IPS-18a (cell line): ENCODE measurements around the gene PTCD2.

Source experiments
- H3K27ac ChIP-seq: one replicate; pipeline ENCODE4 v1.5.1; 2013; ENCODE audit warnings: low read length
- H3K27me3 ChIP-seq: one replicate; pipeline ENCODE4 v1.6.1; 2013; ENCODE audit warnings: mild to moderate bottlenecking, low read length; ENCODE audit not compliant: control insufficient read depth, insufficient read depth
- H3K36me3 ChIP-seq: one replicate; pipeline ENCODE4 v1.6.1; 2013; ENCODE audit warnings: low read depth, low read length; ENCODE audit not compliant: control insufficient read depth
- H3K4me1 ChIP-seq: one replicate; pipeline ENCODE4 v1.6.1; 2013; ENCODE audit warnings: low read depth, low read length; ENCODE audit not compliant: control insufficient read depth
- H3K4me3 ChIP-seq: one replicate; pipeline ENCODE4 v1.5.1; 2013; ENCODE audit warnings: low read length
- H3K9ac ChIP-seq: one replicate; pipeline ENCODE4 v1.6.1; 2013; ENCODE audit warnings: mild to moderate bottlenecking, low read length, moderate library complexity
- H3K9me3 ChIP-seq: one replicate; pipeline ENCODE4 v1.6.1; 2013; ENCODE audit warnings: low read depth, low read length; ENCODE audit not compliant: control insufficient read depth

PTCD2 gene

DNA sequence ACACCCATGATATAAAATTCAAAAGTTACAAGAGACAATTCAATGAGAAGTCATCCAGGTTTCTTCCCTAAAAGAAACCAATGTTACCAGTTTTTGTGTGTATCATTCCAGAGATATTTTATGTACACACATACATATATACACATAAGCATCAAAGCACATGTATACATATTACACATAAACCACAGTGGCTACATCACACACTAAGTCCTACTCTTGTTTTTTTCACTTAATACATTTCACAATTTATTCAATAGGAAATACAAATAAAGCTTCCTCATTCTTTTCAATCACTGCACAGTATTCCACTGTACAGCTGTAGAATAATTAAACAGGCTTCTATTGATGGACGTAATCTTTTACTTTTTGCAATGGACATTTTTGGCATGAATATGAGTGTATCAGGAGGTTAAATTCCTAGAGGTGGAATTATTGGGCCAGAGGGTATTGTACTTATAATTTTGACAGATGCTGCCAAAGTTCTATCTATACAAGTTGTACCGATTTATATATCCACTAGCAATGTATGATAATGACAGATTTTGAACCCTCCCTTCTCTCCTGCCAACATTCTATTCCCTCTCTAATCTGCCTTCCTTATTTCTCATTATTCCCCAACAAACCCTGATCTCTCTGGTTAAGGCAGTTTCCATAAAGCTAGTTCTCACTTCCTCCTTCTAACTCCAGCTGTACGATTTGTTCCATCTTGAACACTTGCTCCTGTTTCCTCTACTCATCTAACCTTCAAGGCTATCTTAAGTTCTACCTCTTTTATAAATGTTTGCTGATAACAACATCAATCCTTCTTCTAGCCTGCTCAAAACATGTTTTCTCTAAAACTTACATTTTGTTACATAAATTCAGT, 35.4 kb upstream of the PTCD2 start:
- no peak overlapping the region for H3K27ac ChIP-seq

GRCh38 chr5:72285424-72285821, 34.8 kb upstream of the PTCD2 start:
- Histone ChIP-seq H3K36me3 (peaks cover 25% of the 10 kb centered on the region), H3K4me1 (no peaks in the 10 kb centered on the region), H3K4me3 (no peak overlapping the region), H3K9me3 (no peaks in the 10 kb centered on the region), H3K9ac (no peak overlapping the region), H3K27me3 (no peaks in the 10 kb centered on the region), H3K27ac (no peak overlapping the region)

More for the DNA sequence above, 35.4 kb upstream of the PTCD2 start:
- Histone ChIP-seq H3K4me1 (no peaks in the 10 kb centered on the region), H3K36me3 (peaks cover 20% of the 10 kb centered on the region), H3K4me3 (no peak overlapping the region), H3K9ac (no peak overlapping the region), H3K9me3 (no peaks in the 10 kb centered on the region), H3K27me3 (no peaks in the 10 kb centered on the region)

- no peak overlapping the region for H3K27ac ChIP-seq
- H3K4me3 ChIP-seq: no peak overlapping the region
- no peak overlapping the region for H3K9ac ChIP-seq
- H3K27me3 ChIP-seq: no peaks in the 10 kb centered on the region
- H3K4me1 ChIP-seq: no peaks in the 10 kb centered on the region
- no peaks in the 10 kb centered on the region for H3K9me3 ChIP-seq
- H3K36me3 ChIP-seq: peaks cover 30% of the 10 kb centered on the region
Measured at GRCh38 chr5:72286798-72287197, 33.4 kb upstream of the PTCD2 start.

DNA sequence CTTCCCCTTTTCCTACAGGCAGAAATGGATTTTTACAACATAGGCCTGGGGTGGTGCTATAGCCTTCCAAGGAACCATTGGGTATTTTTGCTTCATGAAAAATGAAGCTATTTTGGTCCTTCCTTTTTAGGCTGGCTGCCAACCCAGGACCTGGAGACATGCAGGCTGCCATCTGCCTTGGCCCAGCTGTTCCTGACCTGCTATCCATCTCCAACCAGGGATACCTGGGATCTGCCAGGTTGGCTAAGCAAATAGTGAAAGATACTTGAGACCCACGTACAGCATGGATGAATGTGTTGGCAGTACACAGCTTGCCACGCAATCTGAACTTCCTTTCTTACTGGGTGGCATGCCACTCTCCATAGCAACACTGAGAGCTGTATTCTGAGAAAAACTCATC, 31.2 kb upstream of the PTCD2 start:
- peaks cover 30% of the 10 kb centered on the region for H3K36me3 ChIP-seq
- no peaks in the 10 kb centered on the region for H3K4me1 ChIP-seq
- H3K27me3 ChIP-seq: no peaks in the 10 kb centered on the region
- H3K9ac ChIP-seq: no peak overlapping the region
- no peak overlapping the region for H3K4me3 ChIP-seq
- H3K27ac ChIP-seq: no peak overlapping the region
- H3K9me3 ChIP-seq: no peaks in the 10 kb centered on the region

DNA sequence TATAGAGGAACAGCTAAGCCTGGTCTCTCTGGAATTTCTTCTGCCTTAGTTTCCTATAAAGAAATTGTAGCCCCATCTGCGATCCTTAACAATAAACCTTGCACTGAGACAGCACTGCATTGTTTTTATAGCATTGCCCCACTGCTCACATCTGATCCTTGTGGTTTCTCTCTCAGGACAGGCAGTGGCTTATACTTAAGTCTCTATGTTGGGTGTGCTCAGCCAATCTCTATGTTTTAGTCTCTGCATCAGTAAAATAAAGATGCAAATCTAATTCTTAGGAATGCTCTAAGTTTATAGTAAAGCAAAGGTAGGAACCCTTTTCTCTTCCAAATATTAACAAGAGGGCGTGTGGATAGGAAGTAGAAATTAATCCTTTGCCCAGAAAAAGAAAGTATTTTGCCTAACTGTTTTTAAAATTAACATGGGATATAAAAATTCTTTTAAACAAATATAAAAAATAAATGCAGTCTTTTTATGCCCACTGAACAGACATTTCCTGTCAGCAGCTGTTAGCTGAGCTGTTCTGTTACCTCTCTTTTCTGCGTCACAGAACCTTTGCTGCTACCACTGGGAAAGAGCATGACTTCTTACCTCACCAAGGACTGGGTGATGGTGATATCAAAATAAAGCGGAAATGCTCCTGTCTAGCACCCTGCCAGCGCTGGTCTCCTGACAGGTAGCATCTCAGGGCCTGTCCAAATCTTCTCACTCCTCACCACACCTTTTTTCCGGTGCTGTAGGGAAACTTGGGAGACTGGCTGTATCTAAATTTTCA, 29.6 kb upstream of the PTCD2 start:
- H3K27ac ChIP-seq: no peak overlapping the region
- H3K36me3 ChIP-seq: peaks cover 40% of the 10 kb centered on the region
- no peaks in the 10 kb centered on the region for H3K9me3 ChIP-seq
- no peak overlapping the region for H3K4me3 ChIP-seq
- no peaks in the 10 kb centered on the region for H3K27me3 ChIP-seq
- H3K4me1 ChIP-seq: no peaks in the 10 kb centered on the region
- H3K9ac ChIP-seq: no peak overlapping the region

DNA sequence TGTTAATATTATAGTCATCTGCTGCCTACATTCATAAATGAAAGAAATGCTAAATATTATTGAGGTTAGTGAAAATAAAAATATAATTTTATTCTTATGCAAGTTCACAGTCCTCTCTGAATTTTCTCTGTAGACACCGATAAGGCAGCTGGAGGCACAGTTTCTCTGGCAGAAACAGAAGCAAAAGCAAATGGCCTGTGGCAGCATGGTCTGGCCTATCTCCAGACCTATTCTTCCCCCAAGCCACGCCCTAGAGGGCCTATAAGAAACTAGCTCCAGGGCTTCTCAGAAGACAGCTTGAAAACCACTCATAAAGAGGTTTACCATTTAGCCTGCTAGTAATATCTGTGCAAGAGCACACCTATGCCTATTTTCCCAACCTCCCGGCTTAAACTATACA, 28.6 kb upstream of the PTCD2 start:
- H3K9ac ChIP-seq: no peak overlapping the region
- H3K4me3 ChIP-seq: no peak overlapping the region
- peaks cover 48% of the 10 kb centered on the region for H3K36me3 ChIP-seq
- no peaks in the 10 kb centered on the region for H3K9me3 ChIP-seq
- no peaks in the 10 kb centered on the region for H3K4me1 ChIP-seq
- no peak overlapping the region for H3K27ac ChIP-seq
- no peaks in the 10 kb centered on the region for H3K27me3 ChIP-seq

DNA sequence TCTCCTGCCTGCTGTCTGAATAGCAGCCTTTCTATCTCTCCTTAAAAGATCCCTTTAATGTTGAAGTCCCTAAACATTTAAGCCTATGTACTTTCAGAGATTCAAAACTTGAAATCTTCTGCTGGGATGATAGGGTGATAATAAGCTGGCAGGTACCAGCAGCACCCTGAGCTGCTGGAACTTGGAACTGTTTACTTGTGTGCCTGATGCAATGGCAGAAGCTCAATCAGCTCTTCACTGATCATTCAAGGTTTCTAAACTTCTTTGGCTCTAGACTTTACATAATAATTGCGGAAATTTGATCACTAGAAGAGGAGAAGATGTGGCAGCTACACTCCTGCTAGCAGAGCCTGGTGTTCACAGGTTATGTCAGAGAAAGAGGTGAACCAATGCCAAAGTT, 27.8 kb upstream of the PTCD2 start:
- H3K27ac ChIP-seq: no peak overlapping the region
- no peak overlapping the region for H3K9ac ChIP-seq
- H3K27me3 ChIP-seq: no peaks in the 10 kb centered on the region
- peaks cover 46% of the 10 kb centered on the region for H3K36me3 ChIP-seq
- H3K4me3 ChIP-seq: no peak overlapping the region
- H3K4me1 ChIP-seq: no peaks in the 10 kb centered on the region
- no peaks in the 10 kb centered on the region for H3K9me3 ChIP-seq

DNA sequence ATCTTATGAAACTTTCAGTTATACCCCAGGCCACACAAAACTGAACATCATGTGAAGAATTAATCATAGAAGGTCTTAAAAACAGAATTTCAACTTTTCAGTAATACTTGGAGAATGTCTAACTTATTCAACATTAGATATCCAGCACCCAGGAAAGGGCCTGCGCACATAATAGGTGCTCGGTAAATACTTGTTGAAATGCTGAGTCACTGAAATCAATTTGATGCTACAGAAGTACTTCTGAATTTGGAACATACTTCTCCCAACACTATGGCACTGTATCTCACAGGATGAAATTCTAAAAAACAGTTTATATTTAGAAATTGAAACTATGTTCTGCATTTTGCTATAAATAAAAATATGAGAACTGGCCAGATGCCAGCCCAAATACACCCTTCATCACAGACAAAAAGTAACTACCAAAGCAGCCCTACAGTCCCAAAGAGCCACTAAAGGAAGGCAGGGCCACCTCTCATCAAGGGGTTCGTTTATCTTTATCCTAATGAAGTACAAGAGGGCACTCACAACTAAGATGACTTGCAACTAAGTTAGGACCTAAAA, 26.6 kb upstream of the PTCD2 start:
- H3K4me3 ChIP-seq: no peak overlapping the region
- no peaks in the 10 kb centered on the region for H3K9me3 ChIP-seq
- peaks cover 40% of the 10 kb centered on the region for H3K36me3 ChIP-seq
- no peaks in the 10 kb centered on the region for H3K27me3 ChIP-seq
- H3K27ac ChIP-seq: no peak overlapping the region
- no peak overlapping the region for H3K9ac ChIP-seq
- H3K4me1 ChIP-seq: no peaks in the 10 kb centered on the region

DNA sequence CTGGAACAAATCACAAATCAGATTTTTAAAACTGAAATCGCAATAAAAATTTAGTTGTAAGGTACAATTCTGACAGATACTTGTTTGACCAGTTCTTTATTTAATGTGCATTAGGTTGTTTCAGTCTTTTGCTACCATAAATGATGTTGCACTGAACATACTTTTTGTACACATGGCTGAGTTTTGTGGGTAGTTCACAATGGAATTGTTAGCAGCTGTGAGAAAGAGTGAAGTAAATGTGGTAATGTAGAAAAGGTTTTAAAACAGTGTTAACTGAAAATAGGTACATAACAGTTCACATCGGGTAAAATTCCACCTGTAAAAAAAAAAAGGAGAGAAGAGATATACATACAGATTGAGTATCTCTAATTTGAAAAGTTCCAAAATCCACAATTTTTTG, 25.7 kb upstream of the PTCD2 start:
- Histone ChIP-seq H3K4me1 (no peaks in the 10 kb centered on the region), H3K9ac (no peak overlapping the region), H3K27me3 (no peaks in the 10 kb centered on the region), H3K27ac (no peak overlapping the region), H3K9me3 (no peaks in the 10 kb centered on the region), H3K4me3 (no peak overlapping the region), H3K36me3 (peaks cover 34% of the 10 kb centered on the region)

DNA sequence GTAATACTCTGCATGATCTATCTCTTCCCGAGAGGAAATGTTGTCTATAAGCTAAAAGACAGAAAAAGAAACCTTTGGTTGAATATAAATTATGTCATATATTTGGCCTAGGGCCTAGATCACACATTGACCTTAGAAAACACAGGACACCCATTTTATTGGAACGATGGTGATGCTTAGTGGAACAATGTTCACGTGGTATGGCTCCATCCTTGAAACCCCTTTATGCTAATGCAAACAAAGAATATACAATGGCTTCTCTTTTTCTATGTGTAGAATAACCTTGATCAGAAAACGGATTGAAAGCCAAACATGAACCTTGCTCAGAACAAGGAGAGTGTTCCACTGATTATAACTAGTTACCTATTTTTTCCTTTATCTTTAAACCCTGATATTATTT, 24.6 kb upstream of the PTCD2 start:
- H3K4me3 ChIP-seq: no peak overlapping the region
- no peaks in the 10 kb centered on the region for H3K27me3 ChIP-seq
- H3K27ac ChIP-seq: no peak overlapping the region
- no peak overlapping the region for H3K9ac ChIP-seq
- peaks cover 31% of the 10 kb centered on the region for H3K36me3 ChIP-seq
- H3K9me3 ChIP-seq: no peaks in the 10 kb centered on the region
- no peaks in the 10 kb centered on the region for H3K4me1 ChIP-seq

GRCh38 chr5:72296256-72296655, 23.9 kb upstream of the PTCD2 start:
- no peak overlapping the region for H3K4me3 ChIP-seq
- H3K36me3 ChIP-seq: peaks cover 27% of the 10 kb centered on the region
- no peaks in the 10 kb centered on the region for H3K9me3 ChIP-seq
- peaks cover 3% of the 10 kb centered on the region for H3K4me1 ChIP-seq
- no peak overlapping the region for H3K9ac ChIP-seq
- no peak overlapping the region for H3K27ac ChIP-seq
- no peaks in the 10 kb centered on the region for H3K27me3 ChIP-seq
